T-helper 1 cell treated with Interleukin-12 subunit alpha and Interleukin-12 subunit beta and Interleukin-4 antibody, amounts not matched to agents 30 μg/mL and 1 μg/mL, for 36 hours (primary cell): ENCODE results near the gene IFNGR2.
"Not testable (repeated sequence)": the region's sequence is repeated elsewhere in the genome, so short reads cannot be mapped to it uniquely, and the experiment has no call there.

Experiments used
- H3K27ac Mint-ChIP-seq: one replicate; pipeline ENCODE4 v1.8.0; 2021; ENCODE audit warnings: mild to moderate bottlenecking, mixed read lengths
- H3K27me3 Mint-ChIP-seq: one replicate; pipeline ENCODE4 v1.8.0; 2021; ENCODE audit warnings: low read depth, mixed read lengths
- H3K36me3 Mint-ChIP-seq: one replicate; pipeline ENCODE4 v1.8.0; 2021; ENCODE audit warnings: low read depth, mixed read lengths
- H3K4me1 Mint-ChIP-seq: one replicate; pipeline ENCODE4 v1.8.0; 2021; ENCODE audit warnings: low read depth, mixed read lengths
- H3K4me3 Mint-ChIP-seq: one replicate; pipeline ENCODE4 v1.8.0; 2021; ENCODE audit warnings: mild to moderate bottlenecking, moderate library complexity, mixed read lengths
- H3K9me3 Mint-ChIP-seq: one replicate; pipeline ENCODE4 v1.8.0; 2021; ENCODE audit warnings: mixed read lengths

Gene IFNGR2

GRCh38 chr21:33403128-33403785, at the start of gene IFNGR2:
Gene IFNGR2 (plus strand): TSS chr21:33403413. CDS start chr21:33403544, 131 bp downstream.
- Mint-ChIP-seq H3K36me3 (no peaks in the 10 kb centered on the region), H3K4me3 (peak within 1 kb of the TSS; percentile 78), H3K4me1 (peaks cover 7% of the 10 kb centered on the region), H3K27me3 (peaks cover 75% of the 10 kb centered on the region), H3K27ac (no peak within 1 kb of the TSS), H3K9me3 (no peaks in the 10 kb centered on the region)

- Mint-ChIP-seq H3K27ac (peak overlapping the region; percentile 49), H3K4me1 (peaks cover 10% of the 10 kb centered on the region), H3K36me3 (peaks cover 19% of the 10 kb centered on the region), H3K9me3 (no peaks in the 10 kb centered on the region), H3K27me3 (no peaks in the 10 kb centered on the region), H3K4me3 (no peak overlapping the region)
These were observed 47.9 kb upstream of the IFNGR2 start for GRCh38 chr21:33355355-33355754.

- Mint-ChIP-seq H3K27ac (no peak overlapping the region), H3K4me1 (peaks cover 13% of the 10 kb centered on the region), H3K9me3 (no peaks in the 10 kb centered on the region), H3K4me3 (no peak overlapping the region), H3K27me3 (no peaks in the 10 kb centered on the region), H3K36me3 (peaks cover 19% of the 10 kb centered on the region)
These were observed 47.2 kb upstream of the IFNGR2 start for GRCh38 chr21:33355996-33356395.

- Mint-ChIP-seq H3K4me1 (peaks cover 21% of the 10 kb centered on the region), H3K27me3 (no peaks in the 10 kb centered on the region), H3K36me3 (peaks cover 19% of the 10 kb centered on the region), H3K4me3 (no peak overlapping the region), H3K9me3 (no peaks in the 10 kb centered on the region), H3K27ac (no peak overlapping the region)
These were observed 46.0 kb upstream of the IFNGR2 start for GRCh38 chr21:33357177-33357576.

GRCh38 chr21:33359446-33359845, 43.8 kb upstream of the IFNGR2 start:
- Mint-ChIP-seq H3K4me3 (no peak overlapping the region), H3K36me3 (peaks cover 17% of the 10 kb centered on the region), H3K27me3 (no peaks in the 10 kb centered on the region), H3K27ac (no peak overlapping the region), H3K9me3 (no peaks in the 10 kb centered on the region), H3K4me1 (peaks cover 25% of the 10 kb centered on the region)

GRCh38 chr21:33360281-33360680, 42.9 kb upstream of the IFNGR2 start:
- no peaks in the 10 kb centered on the region for H3K27me3 Mint-ChIP-seq
- H3K27ac Mint-ChIP-seq, result no peak overlapping the region
- no peaks in the 10 kb centered on the region for H3K9me3 Mint-ChIP-seq
- H3K4me1 Mint-ChIP-seq, result peaks cover 20% of the 10 kb centered on the region
- H3K4me3 Mint-ChIP-seq, result no peak overlapping the region
- H3K36me3 Mint-ChIP-seq, result peaks cover 16% of the 10 kb centered on the region

- Mint-ChIP-seq H3K27ac (peak overlapping the region; percentile 60), H3K27me3 (no peaks in the 10 kb centered on the region), H3K9me3 (peaks cover 2% of the 10 kb centered on the region), H3K4me1 (peaks cover 17% of the 10 kb centered on the region), H3K4me3 (peak overlapping the region; percentile 79), H3K36me3 (peaks cover 13% of the 10 kb centered on the region)
These were observed 42.2 kb upstream of the IFNGR2 start for GRCh38 chr21:33360881-33361602.

- Mint-ChIP-seq H3K27ac (peak overlapping the region; percentile 87), H3K4me3 (peak overlapping the region; percentile 79), H3K27me3 (no peaks in the 10 kb centered on the region), H3K9me3 (peaks cover 12% of the 10 kb centered on the region), H3K4me1 (peaks cover 17% of the 10 kb centered on the region), H3K36me3 (peaks cover 10% of the 10 kb centered on the region)
These were observed 41.1 kb upstream of the IFNGR2 start for GRCh38 chr21:33362044-33362555.

GRCh38 chr21:33363911-33364609, 39.2 kb upstream of the IFNGR2 start:
- not testable (repeated sequence) for H3K27ac Mint-ChIP-seq, H3K4me3 Mint-ChIP-seq, H3K27me3 Mint-ChIP-seq
- Mint-ChIP-seq H3K9me3 (peaks cover 28% of the 10 kb centered on the region), H3K4me1 (peaks cover 17% of the 10 kb centered on the region), H3K36me3 (peaks cover 17% of the 10 kb centered on the region)

GRCh38 chr21:33364830-33365229, 38.4 kb upstream of the IFNGR2 start:
- Mint-ChIP-seq H3K27ac (no peak overlapping the region), H3K36me3 (peaks cover 17% of the 10 kb centered on the region), H3K27me3 (no peaks in the 10 kb centered on the region), H3K4me3 (no peak overlapping the region), H3K9me3 (peaks cover 31% of the 10 kb centered on the region), H3K4me1 (peaks cover 17% of the 10 kb centered on the region)

- H3K27me3 Mint-ChIP-seq, result peaks cover 8% of the 10 kb centered on the region
- H3K36me3 Mint-ChIP-seq, result peaks cover 17% of the 10 kb centered on the region
- H3K4me3 Mint-ChIP-seq, result no peak overlapping the region
- peaks cover 31% of the 10 kb centered on the region for H3K9me3 Mint-ChIP-seq
- H3K4me1 Mint-ChIP-seq, result peaks cover 3% of the 10 kb centered on the region
- peak overlapping the region; percentile 26 for H3K27ac Mint-ChIP-seq
These were observed 35.8 kb upstream of the IFNGR2 start for GRCh38 chr21:33367309-33367973.

- Mint-ChIP-seq H3K27ac (no peak overlapping the region), H3K36me3 (peaks cover 17% of the 10 kb centered on the region), H3K27me3 (peaks cover 8% of the 10 kb centered on the region), H3K4me3 (no peak overlapping the region), H3K4me1 (no peaks in the 10 kb centered on the region), H3K9me3 (peaks cover 31% of the 10 kb centered on the region)
These were observed 35.1 kb upstream of the IFNGR2 start for GRCh38 chr21:33368124-33368523.

GRCh38 chr21:33368576-33368975, 34.6 kb upstream of the IFNGR2 start:
- H3K4me3 Mint-ChIP-seq, result no peak overlapping the region
- peaks cover 17% of the 10 kb centered on the region for H3K36me3 Mint-ChIP-seq
- H3K27me3 Mint-ChIP-seq, result peaks cover 10% of the 10 kb centered on the region
- no peak overlapping the region for H3K27ac Mint-ChIP-seq
- peaks cover 31% of the 10 kb centered on the region for H3K9me3 Mint-ChIP-seq
- H3K4me1 Mint-ChIP-seq, result no peaks in the 10 kb centered on the region

- Mint-ChIP-seq H3K27ac (no peak overlapping the region), H3K4me1 (no peaks in the 10 kb centered on the region), H3K4me3 (no peak overlapping the region), H3K9me3 (peaks cover 31% of the 10 kb centered on the region), H3K36me3 (peaks cover 17% of the 10 kb centered on the region), H3K27me3 (peaks cover 13% of the 10 kb centered on the region)
These were observed 33.6 kb upstream of the IFNGR2 start for GRCh38 chr21:33369586-33369985.
